OCI-LY3 (cell line): ENCODE data around the gene TIAM2.

Experiments used
- CTCF ChIP-seq: fragments of 200-600, 300-600 bp; sonication (generic); IDR thresholded peaks from 2 replicates; pipeline ENCODE4 v1.5.1; 2014; ENCODE audit warnings: antibody characterized with exemption, low read length, low read depth
- EZH2phosphoT487 ChIP-seq: fragments of 200-600 bp; shearing (Covaris generic); IDR thresholded peaks from 2 replicates; pipeline ENCODE4 v1.6.1; 2018; ENCODE audit warnings: antibody characterized with exemption, mixed run types, low read depth

DNA sequence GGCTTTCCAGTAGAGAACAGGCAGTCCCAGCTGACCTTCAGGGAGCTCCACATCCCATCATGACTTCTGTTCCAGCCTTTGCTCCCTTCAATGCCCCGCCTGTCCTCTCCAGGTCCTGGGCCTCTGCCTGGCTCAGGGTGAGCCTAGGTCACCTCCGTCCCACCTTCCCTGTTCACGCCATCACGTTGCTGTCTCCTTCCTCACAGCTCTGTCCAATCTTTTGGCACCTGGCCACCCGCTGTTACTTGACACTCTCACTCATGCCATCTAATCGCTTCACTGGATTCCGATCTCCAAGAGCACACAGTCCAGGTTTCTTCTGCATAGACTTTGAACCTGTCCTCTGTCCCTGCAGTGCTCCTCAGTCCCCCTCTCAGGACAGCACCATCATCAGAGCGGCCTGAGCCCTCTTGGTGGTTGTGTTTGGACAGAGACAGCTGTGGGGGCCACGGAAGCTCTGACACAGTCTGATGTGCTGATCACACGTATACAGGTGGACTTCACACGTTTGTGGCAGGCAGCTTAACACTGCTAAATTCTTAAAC, 34.7 kb upstream of the TIAM2 start:
- TF ChIP-seq CTCF (no peak), EZH2phosphoT487 (no peak)
